NCI-H69 (cell line): ENCODE measurements around the gene ASPM.
"Not testable (repeated sequence)": the region's sequence is repeated elsewhere in the genome, so short reads cannot be mapped to it uniquely, and the experiment has no call there.

Experiments used
- DNase-seq: peaks from one replicate; lab custom pipeline; 2025; lab: John Stamatoyannopoulos, UW

The ASPM gene

GRCh38 chr1:197076585-197076984, 69.9 kb downstream of the ASPM start:
- DNase-seq: no peak

- no peak for DNase-seq
Measured at GRCh38 chr1:197073978-197074377, 72.5 kb downstream of the ASPM start.

- DNase-seq: no peak
Measured at GRCh38 chr1:197067457-197067818, 79.0 kb downstream of the ASPM start.

GRCh38 chr1:197066719-197067456, 79.6 kb downstream of the ASPM start, which contains the start of gene F13B:
Gene F13B (minus strand): TSS chr1:197067260. CDS start chr1:197067223, 37 bp downstream.
- DNase-seq: peak; percentile 47

- DNase-seq: no peak
Measured at GRCh38 chr1:197066277-197066676, 80.2 kb downstream of the ASPM start.

GRCh38 chr1:197065559-197065958, 80.9 kb downstream of the ASPM start:
- no peak for DNase-seq

GRCh38 chr1:197063212-197063611, 83.3 kb downstream of the ASPM start:
- DNase-seq: no peak

GRCh38 chr1:197062692-197063091, 83.8 kb downstream of the ASPM start:
- no peak for DNase-seq

GRCh38 chr1:197049100-197049499, 97.4 kb downstream of the ASPM start:
- DNase-seq: no peak

GRCh38 chr1:197042676-197043341, 103.7 kb downstream of the ASPM start:
- DNase-seq: peak; percentile 90

- no peak for DNase-seq
Measured at GRCh38 chr1:197041486-197042353, 104.7 kb downstream of the ASPM start.

GRCh38 chr1:197036861-197037260, 109.6 kb downstream of the ASPM start:
- DNase-seq: no peak

GRCh38 chr1:197034631-197035339, 111.7 kb downstream of the ASPM start:
- not testable (repeated sequence) for DNase-seq
